Measurements from ENCODE around the gene GBGT1. TPM values are rescaled to one million over a fixed set of nuclear protein-coding genes. Genes with fewer than 3 reads are reported as not detected.

Gene GBGT1
- total and polyA plus RNA-seq, 9 of the 15 experiments (the other 6 are each of a cell fraction or from before 2014, with no cell fraction given): 0.55 to 25.8 (median 13.7) TPM

DNA sequence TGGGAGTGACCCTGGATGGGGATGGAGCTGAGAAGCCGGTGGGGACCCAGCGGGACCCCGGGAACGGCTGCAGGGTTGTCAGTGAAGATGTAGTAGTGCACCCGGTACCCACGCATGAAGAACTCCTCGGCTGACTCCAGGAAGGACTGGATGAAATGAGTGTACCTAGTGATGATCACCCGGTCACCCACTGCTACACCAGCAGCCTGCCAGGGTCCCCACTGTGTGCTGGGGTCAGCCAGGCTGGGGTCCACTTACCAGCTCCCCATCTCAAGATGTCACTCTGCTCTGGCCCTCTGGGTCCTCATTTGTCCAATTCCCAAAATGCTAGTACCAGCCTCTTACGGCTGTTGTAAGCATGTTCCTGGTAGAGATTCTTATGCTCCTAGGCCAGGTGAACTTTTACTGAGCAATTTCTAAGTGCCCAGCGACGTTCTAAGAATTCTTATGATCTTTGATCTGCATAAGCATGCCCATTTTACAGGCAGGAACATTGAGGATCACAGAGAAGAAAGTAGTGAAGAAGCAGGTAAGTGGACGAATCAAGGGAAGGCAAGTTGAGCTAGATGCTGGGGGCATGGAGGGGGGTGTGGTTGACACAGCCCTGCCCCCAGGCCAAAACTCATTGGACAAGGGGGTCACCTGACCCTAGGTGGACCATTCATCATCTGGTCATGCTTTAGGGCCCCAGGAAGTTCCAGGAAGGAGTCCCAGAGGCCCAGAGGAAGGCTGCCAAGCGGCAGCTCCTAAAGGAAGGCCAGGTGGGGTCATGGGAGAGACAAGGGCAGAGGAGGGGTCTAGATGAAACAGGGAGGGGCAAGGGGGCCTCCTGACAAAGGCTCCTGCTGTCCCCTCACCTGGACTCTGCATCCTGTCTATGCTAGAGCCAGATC lies 9.4 kb downstream of the GBGT1 start (continued):
- TF ChIP-seq TAF1 (IDR thresholded peaks at IDR 0.05; ENCODE audit: control insufficient read depth, extremely low read depth, insufficient read depth, low read length, severe bottlenecking) (no peak), STAT5A (IDR thresholded peaks at IDR 0.05; ENCODE audit: borderline replicate concordance, low read length) (no peak), SNIP1 (IDR thresholded peaks at IDR 0.05; ENCODE audit: low read depth) (no peak), ZNF311 (CRISPR knock-in tag; IDR thresholded peaks at IDR 0.05) (no peak), RUNX1 (IDR thresholded peaks at IDR 0.05; ENCODE audit: low read depth) (no peak), MIER1 (IDR thresholded peaks at IDR 0.05; ENCODE audit: low read depth) (no peak), TAL1 (IDR thresholded peaks at IDR 0.05) (no peak), ZFP1 (CRISPR knock-in tag; IDR thresholded peaks at IDR 0.05) (no peak), IRF2 (CRISPR knock-in tag; IDR thresholded peaks at IDR 0.05) (no peak), ETV1 (tag; conservative IDR thresholded peaks at IDR 0.05; ENCODE audit: low read depth) (no peak), HDAC2 (IDR thresholded peaks at IDR 0.05) (peak; percentile 90), SMARCA5 (IDR thresholded peaks at IDR 0.05) (peak; percentile 94), ZEB2 (IDR thresholded peaks at IDR 0.05) (no peak), GATAD2A (IDR thresholded peaks at IDR 0.05) (no peak), MYBL2 (IDR thresholded peaks at IDR 0.05; ENCODE audit: low read depth) (no peak), MYBL2 (CRISPR knock-in tag; IDR thresholded peaks at IDR 0.05; ENCODE audit: borderline replicate concordance) (no peak), CBX1 (IDR thresholded peaks at IDR 0.05; ENCODE audit: low read depth) (peak; percentile 66; the same call in 1 of the 2 replicates), PHF20 (IDR thresholded peaks at IDR 0.05; ENCODE audit: partially characterized antibody) (peak; percentile 48)
- TF ChIP-seq, protein P1, sequence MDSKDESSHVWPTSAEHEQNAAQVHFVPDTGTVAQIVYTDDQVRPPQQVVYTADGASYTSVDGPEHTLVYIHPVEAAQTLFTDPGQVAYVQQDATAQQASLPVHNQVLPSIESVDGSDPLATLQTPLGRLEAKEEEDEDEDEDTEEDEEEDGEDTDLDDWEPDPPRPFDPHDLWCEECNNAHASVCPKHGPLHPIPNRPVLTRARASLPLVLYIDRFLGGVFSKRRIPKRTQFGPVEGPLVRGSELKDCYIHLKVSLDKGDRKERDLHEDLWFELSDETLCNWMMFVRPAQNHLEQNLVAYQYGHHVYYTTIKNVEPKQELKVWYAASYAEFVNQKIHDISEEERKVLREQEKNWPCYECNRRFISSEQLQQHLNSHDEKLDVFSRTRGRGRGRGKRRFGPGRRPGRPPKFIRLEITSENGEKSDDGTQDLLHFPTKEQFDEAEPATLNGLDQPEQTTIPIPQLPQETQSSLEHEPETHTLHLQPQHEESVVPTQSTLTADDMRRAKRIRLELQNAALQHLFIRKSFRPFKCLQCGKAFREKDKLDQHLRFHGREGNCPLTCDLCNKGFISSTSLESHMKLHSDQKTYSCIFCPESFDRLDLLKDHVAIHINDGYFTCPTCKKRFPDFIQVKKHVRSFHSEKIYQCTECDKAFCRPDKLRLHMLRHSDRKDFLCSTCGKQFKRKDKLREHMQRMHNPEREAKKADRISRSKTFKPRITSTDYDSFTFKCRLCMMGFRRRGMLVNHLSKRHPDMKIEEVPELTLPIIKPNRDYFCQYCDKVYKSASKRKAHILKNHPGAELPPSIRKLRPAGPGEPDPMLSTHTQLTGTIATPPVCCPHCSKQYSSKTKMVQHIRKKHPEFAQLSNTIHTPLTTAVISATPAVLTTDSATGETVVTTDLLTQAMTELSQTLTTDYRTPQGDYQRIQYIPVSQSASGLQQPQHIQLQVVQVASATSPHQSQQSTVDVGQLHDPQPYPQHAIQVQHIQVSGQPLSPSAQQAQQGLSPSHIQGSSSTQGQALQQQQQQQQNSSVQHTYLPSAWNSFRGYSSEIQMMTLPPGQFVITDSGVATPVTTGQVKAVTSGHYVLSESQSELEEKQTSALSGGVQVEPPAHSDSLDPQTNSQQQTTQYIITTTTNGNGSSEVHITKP (IDR thresholded peaks at IDR 0.05; ENCODE audit: partially characterized antibody): no peak
- TF ChIP-seq, protein P2, sequence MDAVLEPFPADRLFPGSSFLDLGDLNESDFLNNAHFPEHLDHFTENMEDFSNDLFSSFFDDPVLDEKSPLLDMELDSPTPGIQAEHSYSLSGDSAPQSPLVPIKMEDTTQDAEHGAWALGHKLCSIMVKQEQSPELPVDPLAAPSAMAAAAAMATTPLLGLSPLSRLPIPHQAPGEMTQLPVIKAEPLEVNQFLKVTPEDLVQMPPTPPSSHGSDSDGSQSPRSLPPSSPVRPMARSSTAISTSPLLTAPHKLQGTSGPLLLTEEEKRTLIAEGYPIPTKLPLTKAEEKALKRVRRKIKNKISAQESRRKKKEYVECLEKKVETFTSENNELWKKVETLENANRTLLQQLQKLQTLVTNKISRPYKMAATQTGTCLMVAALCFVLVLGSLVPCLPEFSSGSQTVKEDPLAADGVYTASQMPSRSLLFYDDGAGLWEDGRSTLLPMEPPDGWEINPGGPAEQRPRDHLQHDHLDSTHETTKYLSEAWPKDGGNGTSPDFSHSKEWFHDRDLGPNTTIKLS (IDR thresholded peaks at IDR 0.05; ENCODE audit: borderline replicate concordance, low read depth): no peak
- TF ChIP-seq, protein P3, sequence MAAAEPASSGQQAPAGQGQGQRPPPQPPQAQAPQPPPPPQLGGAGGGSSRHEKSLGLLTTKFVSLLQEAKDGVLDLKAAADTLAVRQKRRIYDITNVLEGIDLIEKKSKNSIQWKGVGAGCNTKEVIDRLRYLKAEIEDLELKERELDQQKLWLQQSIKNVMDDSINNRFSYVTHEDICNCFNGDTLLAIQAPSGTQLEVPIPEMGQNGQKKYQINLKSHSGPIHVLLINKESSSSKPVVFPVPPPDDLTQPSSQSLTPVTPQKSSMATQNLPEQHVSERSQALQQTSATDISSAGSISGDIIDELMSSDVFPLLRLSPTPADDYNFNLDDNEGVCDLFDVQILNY (CRISPR knock-in tag; IDR thresholded peaks at IDR 0.05): no peak
- TF ChIP-seq, protein P4, sequence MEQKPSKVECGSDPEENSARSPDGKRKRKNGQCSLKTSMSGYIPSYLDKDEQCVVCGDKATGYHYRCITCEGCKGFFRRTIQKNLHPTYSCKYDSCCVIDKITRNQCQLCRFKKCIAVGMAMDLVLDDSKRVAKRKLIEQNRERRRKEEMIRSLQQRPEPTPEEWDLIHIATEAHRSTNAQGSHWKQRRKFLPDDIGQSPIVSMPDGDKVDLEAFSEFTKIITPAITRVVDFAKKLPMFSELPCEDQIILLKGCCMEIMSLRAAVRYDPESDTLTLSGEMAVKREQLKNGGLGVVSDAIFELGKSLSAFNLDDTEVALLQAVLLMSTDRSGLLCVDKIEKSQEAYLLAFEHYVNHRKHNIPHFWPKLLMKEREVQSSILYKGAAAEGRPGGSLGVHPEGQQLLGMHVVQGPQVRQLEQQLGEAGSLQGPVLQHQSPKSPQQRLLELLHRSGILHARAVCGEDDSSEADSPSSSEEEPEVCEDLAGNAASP (IDR thresholded peaks at IDR 0.05): no peak

Data from K562 (cell line).